ENCODE measurements around the gene MAML3.
A peak's percentile ranks its signal among the peaks of the same experiment; 100 is the strongest.

Gene MAML3

DNA sequence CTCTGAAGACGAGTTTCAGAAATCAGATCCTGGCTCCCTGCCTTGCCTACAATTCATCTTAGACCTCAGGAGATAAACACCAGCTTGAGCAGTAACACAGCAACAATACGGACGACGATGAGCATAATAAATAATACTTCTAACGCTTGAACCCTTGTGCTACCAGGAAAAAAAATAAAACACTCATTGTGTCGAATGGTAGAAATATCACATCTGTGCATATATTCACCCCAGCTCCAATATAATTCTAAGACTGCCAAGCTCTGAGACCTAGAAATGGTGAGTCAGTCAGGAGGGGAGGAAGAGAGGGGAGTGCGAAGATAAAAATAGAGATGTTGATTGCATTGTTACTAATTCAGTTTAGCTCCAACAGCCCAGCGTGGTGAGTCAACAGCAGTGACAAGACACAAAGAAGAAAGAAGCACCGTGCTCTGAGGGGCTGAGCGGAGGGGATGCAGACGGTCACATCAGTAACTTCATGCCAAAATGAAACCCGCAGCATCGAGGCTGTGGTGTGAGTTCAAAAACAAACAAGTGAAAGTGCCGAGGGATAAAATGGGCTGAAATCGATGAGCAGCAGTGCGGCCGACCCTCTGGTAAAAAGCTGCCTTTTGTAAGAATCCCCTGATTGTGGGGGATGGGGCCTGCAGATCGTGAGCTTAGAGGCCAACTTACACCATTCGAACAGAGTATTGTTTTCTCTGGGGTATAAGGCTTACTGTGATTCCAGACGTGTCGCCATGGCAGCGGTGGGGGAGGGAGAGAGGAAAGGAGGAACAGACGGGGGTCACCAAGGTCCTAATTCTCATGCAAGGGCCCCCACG, 338.0 kb downstream of the MAML3 start:
- Histone ChIP-seq H3K36me3 (ENCODE audit: control insufficient read depth, insufficient read depth, low read length) (no peaks in the 10 kb centered on the region), H3K4me3 (ENCODE audit: low read depth, low read length) (no peak overlapping the region), H3K9me3 (ENCODE audit: control insufficient read depth, low read length) (no peaks in the 10 kb centered on the region), H3K79me2 (no peaks in the 10 kb centered on the region), H2AFZ (peak overlapping the region; percentile 40), H3K27ac (peak overlapping the region; percentile 8), H3K4me1 (peaks cover 6% of the 10 kb centered on the region), H3K27me3 (ENCODE audit: control insufficient read depth, insufficient read depth, low read length) (no peaks in the 10 kb centered on the region), H3K9ac (no peak overlapping the region), H3K4me2 (ENCODE audit: low read length) (peak overlapping the region; percentile 36)
- no peak for TF ChIP-seq CTCF (IDR thresholded peaks at IDR 0.05)

GRCh38 chr4:139814323-139815015, 339.5 kb downstream of the MAML3 start:
- no peak for TF ChIP-seq CTCF (IDR thresholded peaks at IDR 0.05)
- Histone ChIP-seq H3K4me3 (ENCODE audit: low read depth, low read length) (no peak overlapping the region), H3K36me3 (ENCODE audit: control insufficient read depth, insufficient read depth, low read length) (no peaks in the 10 kb centered on the region), H3K79me2 (peaks cover 3% of the 10 kb centered on the region), H3K4me1 (peaks cover 6% of the 10 kb centered on the region), H3K4me2 (ENCODE audit: low read length) (no peak overlapping the region), H2AFZ (peak overlapping the region; percentile 51), H3K27me3 (ENCODE audit: control insufficient read depth, insufficient read depth, low read length) (no peaks in the 10 kb centered on the region), H3K27ac (peak overlapping the region; percentile 24), H3K9ac (no peak overlapping the region), H3K9me3 (ENCODE audit: control insufficient read depth, low read length) (no peaks in the 10 kb centered on the region)

DNA sequence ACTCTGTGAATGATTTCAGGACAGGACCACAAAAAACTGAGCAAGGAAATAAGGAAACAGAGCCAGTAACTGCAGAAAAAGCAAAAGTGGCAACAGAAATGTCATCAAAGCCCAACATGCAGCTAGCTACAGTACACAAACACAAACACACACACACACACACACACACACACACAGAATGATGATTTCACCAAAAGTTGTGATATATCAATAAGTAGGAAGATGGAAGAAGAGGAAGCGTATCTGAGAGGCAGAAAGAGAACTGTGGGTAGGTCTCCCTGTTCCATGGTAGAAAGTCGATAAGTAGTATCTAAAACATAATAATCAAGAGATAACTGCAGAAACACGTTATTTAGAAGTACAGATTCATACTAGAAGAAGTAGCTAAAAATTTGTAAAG, 340.1 kb downstream of the MAML3 start:
- Histone ChIP-seq H3K4me2 (ENCODE audit: low read length) (no peak overlapping the region), H3K27ac (no peak overlapping the region), H3K27me3 (ENCODE audit: control insufficient read depth, insufficient read depth, low read length) (no peaks in the 10 kb centered on the region), H3K4me1 (peaks cover 11% of the 10 kb centered on the region), H3K9ac (no peak overlapping the region), H3K36me3 (ENCODE audit: control insufficient read depth, insufficient read depth, low read length) (no peaks in the 10 kb centered on the region), H2AFZ (peak overlapping the region; percentile 51), H3K9me3 (ENCODE audit: control insufficient read depth, low read length) (no peaks in the 10 kb centered on the region), H3K79me2 (peaks cover 3% of the 10 kb centered on the region), H3K4me3 (ENCODE audit: low read depth, low read length) (no peak overlapping the region)
- no peak for TF ChIP-seq CTCF (IDR thresholded peaks at IDR 0.05)

- Histone ChIP-seq H3K9me3 (ENCODE audit: control insufficient read depth, low read length) (no peaks in the 10 kb centered on the region), H3K36me3 (ENCODE audit: control insufficient read depth, insufficient read depth, low read length) (no peaks in the 10 kb centered on the region), H3K4me2 (ENCODE audit: low read length) (no peak overlapping the region), H3K27ac (no peak overlapping the region), H3K9ac (no peak overlapping the region), H3K27me3 (ENCODE audit: control insufficient read depth, insufficient read depth, low read length) (no peaks in the 10 kb centered on the region), H3K4me1 (peaks cover 8% of the 10 kb centered on the region), H3K79me2 (peaks cover 3% of the 10 kb centered on the region), H3K4me3 (ENCODE audit: low read depth, low read length) (no peak overlapping the region), H2AFZ (no peak overlapping the region)
- no peak for TF ChIP-seq CTCF (IDR thresholded peaks at IDR 0.05)
These were observed 343.3 kb downstream of the MAML3 start for GRCh38 chr4:139810710-139811109.
